ENCODE measurements around the gene THUMPD2. TPM values are rescaled to one million over a fixed set of nuclear protein-coding genes. Genes with fewer than 3 reads are reported as not detected.

THUMPD2 gene
- total RNA-seq, 5 donors from 2014 or later (not counting 1 experiment from before 2014, with no cell fraction given) = 7.9 to 12.0 (median 11.8) TPM

DNA sequence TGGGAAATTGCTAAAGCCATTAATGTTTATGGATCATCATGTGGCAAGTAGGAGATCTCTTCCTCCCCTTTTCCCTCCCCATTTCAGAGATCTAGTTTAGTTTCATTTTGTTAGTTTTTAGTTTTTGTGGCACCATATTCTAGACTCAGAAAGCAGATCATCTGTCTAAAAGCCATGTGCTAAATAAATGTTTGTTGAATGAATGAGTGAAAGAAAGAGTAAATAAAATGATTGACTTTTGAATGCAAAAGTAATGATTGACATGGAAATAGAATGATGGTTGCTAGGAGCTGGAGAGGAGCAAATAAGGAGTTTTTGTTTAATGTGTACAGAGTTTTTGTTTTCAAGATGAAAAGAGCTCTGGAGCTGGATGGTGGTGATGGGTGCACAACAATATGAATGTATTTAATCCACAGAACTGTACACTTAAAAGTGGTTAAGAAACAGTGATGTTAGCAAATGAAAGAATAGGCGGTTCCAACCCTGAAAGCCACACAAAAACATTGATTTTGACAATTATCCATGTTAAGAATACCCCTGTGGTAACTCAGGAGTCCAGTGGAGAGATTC lies 89.7 kb downstream of the THUMPD2 start:
- Histone ChIP-seq H3K36me3 (ENCODE audit: control insufficient read depth in 2 of 2, extremely low read depth in 1 of 2, insufficient read depth in 1 of 2, low read length in 1 of 2) (no peaks in the 10 kb centered on the region), H3K9me3 (no peaks in the 10 kb centered on the region), H3K27ac (ENCODE audit: low read length) (no peak overlapping the region), H3K27me3 (replicated peaks in 1 of 2; ENCODE audit: control insufficient read depth in 2 of 2, extremely low read depth in 1 of 2, insufficient read depth in 2 of 2, low read length in 1 of 2) (peaks cover 0 to 12% of the 10 kb centered on the region in 2 experiments), H3K4me1 (ENCODE audit: control insufficient read depth in 1 of 2, extremely low read depth in 1 of 2, insufficient read depth in 2 of 2, low read length in 2 of 2) (no peaks in the 10 kb centered on the region), H3K4me3 (ENCODE audit: control insufficient read depth in 1 of 2, extremely low read depth in 1 of 2, low read length in 1 of 2) (no peak overlapping the region)
- peaks cover 0 to 5% (median 4%) of the 10 kb centered on the region in 3 donors for H3K9me3 Mint-ChIP-seq
- H3K27ac Mint-ChIP-seq = no peak overlapping the region
- POLR2A ChIA-PET = no interaction called here
- peaks cover 25 to 30% of the 10 kb centered on the region in 2 donors for H3K27me3 Mint-ChIP-seq
- CTCF ChIA-PET = interaction anchor here in 1 of 2 donors (0.5 kb wide), 1 partner anchor 29 kb away, joined by 3 read pairs; no protein-coding TSS in a partner anchor
- H3K4me1 Mint-ChIP-seq = no peaks in the 10 kb centered on the region
- ATAC-seq (replicated peaks in 1 of 4) (no peak), DNase-seq (no peak)
- H3K4me3 Mint-ChIP-seq = no peak overlapping the region
- no CpG with 5 or more reads among the region's 1 CpG for WGBS (ENCODE audit: insufficient coverage)
- H3K36me3 Mint-ChIP-seq = no peaks in the 10 kb centered on the region

DNA sequence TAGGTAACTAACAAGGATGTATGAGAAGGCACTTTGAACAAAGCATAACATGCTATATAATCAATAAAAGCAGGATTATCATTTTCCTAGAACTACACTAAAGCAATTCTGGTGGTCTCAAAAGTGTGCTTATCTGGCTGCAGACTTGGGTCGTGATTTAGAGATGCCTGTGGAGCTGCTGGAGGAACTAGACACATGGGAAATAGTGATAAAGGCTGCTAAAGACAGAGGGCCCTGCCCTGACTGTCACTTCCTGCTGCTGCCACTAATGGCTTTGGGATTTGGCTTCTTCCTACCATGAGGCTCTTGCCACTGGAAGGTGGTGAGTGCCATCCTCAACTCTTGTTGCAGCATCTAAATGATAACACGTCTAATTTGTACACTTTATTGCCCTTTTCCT lies 90.9 kb downstream of the THUMPD2 start:
- Mint-ChIP-seq H3K36me3 (no peaks in the 10 kb centered on the region), H3K4me3 (no peak overlapping the region), H3K9me3 (peaks cover 0 to 5% (median 4%) of the 10 kb centered on the region in 3 donors), H3K27me3 (peaks cover 25 to 35% of the 10 kb centered on the region in 2 donors), H3K4me1 (no peaks in the 10 kb centered on the region), H3K27ac (no peak overlapping the region)
- H3K36me3 ChIP-seq (ENCODE audit: control insufficient read depth in 2 of 2, extremely low read depth in 1 of 2, insufficient read depth in 1 of 2, low read length in 1 of 2) = no peaks in the 10 kb centered on the region
- ATAC-seq (replicated peaks in 1 of 4) (no peak), DNase-seq (no peak)
- no peak overlapping the region for H3K27ac ChIP-seq (ENCODE audit: low read length)
- H3K4me3 ChIP-seq (ENCODE audit: control insufficient read depth in 1 of 2, extremely low read depth in 1 of 2, low read length in 1 of 2) = no peak overlapping the region
- peaks cover 0 to 12% of the 10 kb centered on the region in 2 experiments for H3K27me3 ChIP-seq (replicated peaks in 1 of 2; ENCODE audit: control insufficient read depth in 2 of 2, extremely low read depth in 1 of 2, insufficient read depth in 2 of 2, low read length in 1 of 2)
- ChIA-PET CTCF (no interaction called here), POLR2A (interaction anchor here in 1 of 2 donors (0.6 kb wide), 1 partner anchor 629 kb away, joined by 3 read pairs; no protein-coding TSS in a partner anchor)
- no peaks in the 10 kb centered on the region for H3K9me3 ChIP-seq
- H3K4me1 ChIP-seq (ENCODE audit: control insufficient read depth in 1 of 2, extremely low read depth in 1 of 2, insufficient read depth in 2 of 2, low read length in 2 of 2) = no peaks in the 10 kb centered on the region
- 67% methylated on average over 1 of the region's 2 CpGs for WGBS (ENCODE audit: insufficient coverage)

GRCh38 chr2:39686456-39686855 lies 92.6 kb downstream of the THUMPD2 start:
- no peaks in the 10 kb centered on the region for H3K4me1 Mint-ChIP-seq
- peaks cover 0 to 5% (median 4%) of the 10 kb centered on the region in 3 donors for H3K9me3 Mint-ChIP-seq
- peaks cover 25 to 35% of the 10 kb centered on the region in 2 donors for H3K27me3 Mint-ChIP-seq
- no peaks in the 10 kb centered on the region for H3K36me3 Mint-ChIP-seq
- ATAC-seq (replicated peaks in 1 of 4) = no peak
- ChIA-PET POLR2A (no interaction called here), CTCF (no interaction called here)
- no peaks in the 10 kb centered on the region for H3K36me3 ChIP-seq (ENCODE audit: control insufficient read depth in 2 of 2, extremely low read depth in 1 of 2, insufficient read depth in 1 of 2, low read length in 1 of 2)
- no peak overlapping the region for H3K27ac Mint-ChIP-seq
- H3K4me3 Mint-ChIP-seq = no peak overlapping the region
- no peak for DNase-seq
- no peaks in the 10 kb centered on the region for H3K9me3 ChIP-seq
- H3K4me1 ChIP-seq (ENCODE audit: control insufficient read depth in 1 of 2, extremely low read depth in 1 of 2, insufficient read depth in 2 of 2, low read length in 2 of 2) = no peaks in the 10 kb centered on the region
- no CpG with 5 or more reads among the region's 6 CpGs for WGBS (ENCODE audit: insufficient coverage)
- H3K27ac ChIP-seq (ENCODE audit: low read length) = no peak overlapping the region
- peaks cover 0 to 12% of the 10 kb centered on the region in 2 experiments for H3K27me3 ChIP-seq (replicated peaks in 1 of 2; ENCODE audit: control insufficient read depth in 2 of 2, extremely low read depth in 1 of 2, insufficient read depth in 2 of 2, low read length in 1 of 2)
- no peak overlapping the region for H3K4me3 ChIP-seq (ENCODE audit: control insufficient read depth in 1 of 2, extremely low read depth in 1 of 2, low read length in 1 of 2)

Other genes starting within 250 kb of the THUMPD2 start
- under 1 TPM in 3 of 5 donors, not detected in 2; 0.32 to 0.47 (median 0.45) TPM for gene TMEM178A, start 113.3 kb downstream of the THUMPD2 start, total RNA-seq